ENCODE data around the gene MASP2. TPM values are rescaled to one million over a fixed set of nuclear protein-coding genes. Genes with fewer than 3 reads are reported as not detected.
"Not testable (repeated sequence)": the region's sequence is repeated elsewhere in the genome, so short reads cannot be mapped to it uniquely, and the experiment has no call there.

MASP2 gene
- not detected for total RNA-seq

DNA sequence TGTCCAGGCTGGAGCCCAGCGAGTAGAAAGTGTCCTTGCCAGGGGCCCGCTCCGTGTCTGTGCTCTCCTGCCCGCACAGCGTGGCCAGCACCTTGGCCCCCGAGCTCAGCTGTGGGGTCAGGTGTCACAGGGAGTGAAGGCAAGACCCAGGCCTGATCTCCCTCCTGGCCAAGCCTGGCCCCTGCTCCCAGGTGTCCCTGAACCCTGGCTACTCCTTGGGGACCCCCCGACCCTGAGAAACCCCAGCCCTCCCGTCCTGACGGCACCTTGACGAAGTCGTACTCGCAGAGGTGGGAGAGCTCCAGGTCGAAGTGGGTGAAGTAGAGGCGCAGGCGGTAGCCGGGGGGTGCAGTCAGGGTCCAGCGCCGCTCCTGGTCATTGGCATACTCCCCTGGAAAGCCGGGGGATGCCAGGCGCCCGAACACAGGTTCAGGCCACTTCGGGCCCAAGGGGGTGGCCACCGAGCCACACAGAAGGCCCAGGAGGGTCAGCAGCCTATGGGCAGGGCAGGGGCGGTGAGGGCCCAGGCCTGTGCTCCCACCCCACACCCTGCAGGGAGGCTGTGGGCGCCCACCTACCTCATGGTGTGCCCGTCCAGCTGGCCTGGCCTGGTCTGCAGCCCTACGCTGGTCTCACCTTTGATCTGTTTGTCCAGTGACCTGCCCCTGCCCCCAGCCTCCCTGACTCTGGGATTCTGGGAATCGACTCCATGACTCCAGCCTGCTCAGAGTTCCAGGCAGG, at the start of gene MASP2:
Gene MASP2, minus strand, starts transcription at position 615 of the 741 bp plus-strand sequence. Its CDS starts 32 bp downstream, at position 583.
- ChIA-PET POLR2A (no interaction called here), CTCF (interaction anchor here (3.2 kb wide), 1 partner anchor 10 kb away, joined by 19 read pairs; no protein-coding TSS in a partner anchor)
- DNase-seq, result no peak
- Mint-ChIP-seq H3K4me3 (no peak within 1 kb of the TSS), H3K27me3 (no peaks in the 10 kb centered on the region), H3K36me3 (ENCODE audit: low read depth) (no peaks in the 10 kb centered on the region), H3K27ac (no peak within 1 kb of the TSS), H3K9me3 (no peaks in the 10 kb centered on the region), H3K4me1 (no peaks in the 10 kb centered on the region)

- H3K27ac Mint-ChIP-seq, H3K4me1 Mint-ChIP-seq, DNase-seq, POLR2A ChIA-PET, H3K9me3 Mint-ChIP-seq, H3K4me3 Mint-ChIP-seq, CTCF ChIA-PET, H3K27me3 Mint-ChIP-seq: not testable (repeated sequence)
- peaks cover 58% of the 10 kb centered on the region for H3K36me3 Mint-ChIP-seq (ENCODE audit: low read depth)
These were observed 36.7 kb upstream of the MASP2 start for GRCh38 chr1:11083784-11084183.

DNA sequence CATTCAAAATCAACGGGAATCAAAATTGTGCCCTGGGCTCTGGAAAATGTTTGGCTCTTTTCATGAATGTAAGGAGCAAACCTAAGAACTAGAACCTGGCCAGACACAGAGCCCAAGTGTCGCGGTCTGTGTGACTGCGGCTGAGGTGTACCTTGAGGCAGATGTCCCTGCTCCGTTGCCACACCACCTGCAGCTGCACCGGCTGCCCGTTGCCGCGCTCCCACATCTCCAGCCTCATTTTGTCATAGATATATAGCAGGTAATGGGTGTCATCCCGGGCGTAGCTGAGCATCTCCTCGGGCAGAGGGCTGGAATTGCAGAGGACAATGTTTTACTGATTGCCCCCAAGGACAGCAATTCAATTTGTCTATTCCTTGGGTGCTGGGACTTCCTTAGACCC, 33.9 kb upstream of the MASP2 start:
- Mint-ChIP-seq H3K36me3 (ENCODE audit: low read depth) (peaks cover 57% of the 10 kb centered on the region), H3K4me3 (no peak overlapping the region), H3K9me3 (no peaks in the 10 kb centered on the region), H3K4me1 (no peaks in the 10 kb centered on the region), H3K27me3 (no peaks in the 10 kb centered on the region), H3K27ac (no peak overlapping the region)
- POLR2A ChIA-PET, result no interaction called here
- DNase-seq, result no peak
- CTCF ChIA-PET, result no interaction called here

- Mint-ChIP-seq H3K4me1 (no peaks in the 10 kb centered on the region), H3K4me3 (no peak overlapping the region), H3K27ac (no peak overlapping the region), H3K36me3 (ENCODE audit: low read depth) (peaks cover 49% of the 10 kb centered on the region), H3K9me3 (no peaks in the 10 kb centered on the region), H3K27me3 (no peaks in the 10 kb centered on the region)
- DNase-seq, result no peak
- POLR2A ChIA-PET, result interaction anchor here (0.7 kb wide), 1 partner anchor 8 kb away, joined by 4 read pairs; no protein-coding TSS in a partner anchor
- CTCF ChIA-PET, result interaction anchor here (0.9 to 1.1 kb wide), 5 partner anchors 9 to 41 kb away, joined by 3 to 4 read pairs (median 3); no protein-coding TSS in a partner anchor
These were observed 31.6 kb upstream of the MASP2 start for GRCh38 chr1:11078631-11079030.

DNA sequence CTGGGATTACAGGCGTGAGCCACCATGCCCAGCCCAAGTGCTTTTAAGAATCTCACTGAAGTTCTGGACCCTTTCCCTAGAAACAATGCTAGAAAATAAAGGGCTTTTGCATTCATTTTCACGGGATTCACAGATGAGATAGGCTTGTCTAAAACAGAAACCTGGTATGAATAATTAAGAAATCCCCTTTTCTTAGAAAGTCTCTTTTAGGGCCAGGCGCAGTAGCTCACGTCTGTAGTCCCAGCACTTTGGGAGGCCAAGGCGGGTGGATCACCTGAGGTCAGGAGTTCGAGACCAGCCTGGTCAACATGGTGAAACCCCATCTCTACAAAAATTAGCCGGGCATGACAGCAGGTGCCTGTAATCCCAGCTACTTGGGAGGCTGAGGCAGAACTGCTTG, 26.4 kb upstream of the MASP2 start:
- CTCF ChIA-PET, result interaction anchor here (0.8 to 1.5 kb wide), 3 partner anchors 14 to 215 kb away, joined by 3 to 4 read pairs (median 3); no protein-coding TSS in a partner anchor
- H3K27me3 Mint-ChIP-seq, H3K27ac Mint-ChIP-seq, H3K4me3 Mint-ChIP-seq, H3K4me1 Mint-ChIP-seq, H3K9me3 Mint-ChIP-seq, DNase-seq: not testable (repeated sequence)
- POLR2A ChIA-PET, result interaction anchor here (0.6 to 1.2 kb wide), 2 partner anchors 14 to 610 kb away, joined by 3 read pairs; partner anchors contain the start of gene SRM
- peaks cover 58% of the 10 kb centered on the region for H3K36me3 Mint-ChIP-seq (ENCODE audit: low read depth)

- Mint-ChIP-seq H3K36me3 (ENCODE audit: low read depth) (peaks cover 58% of the 10 kb centered on the region), H3K4me1 (peaks cover 7% of the 10 kb centered on the region), H3K4me3 (no peak overlapping the region), H3K9me3 (no peaks in the 10 kb centered on the region), H3K27ac (no peak overlapping the region), H3K27me3 (no peaks in the 10 kb centered on the region)
- DNase-seq, result no peak
- POLR2A ChIA-PET, result interaction anchor here (1.2 kb wide), 1 partner anchor 13 kb away, joined by 3 read pairs; the partner anchor contains the start of gene SRM
- CTCF ChIA-PET, result interaction anchor here (1.2 to 1.5 kb wide), 2 partner anchors 15 to 35 kb away, joined by 3 read pairs; no protein-coding TSS in a partner anchor
These were observed 25.3 kb upstream of the MASP2 start for GRCh38 chr1:11072216-11072917.

DNA sequence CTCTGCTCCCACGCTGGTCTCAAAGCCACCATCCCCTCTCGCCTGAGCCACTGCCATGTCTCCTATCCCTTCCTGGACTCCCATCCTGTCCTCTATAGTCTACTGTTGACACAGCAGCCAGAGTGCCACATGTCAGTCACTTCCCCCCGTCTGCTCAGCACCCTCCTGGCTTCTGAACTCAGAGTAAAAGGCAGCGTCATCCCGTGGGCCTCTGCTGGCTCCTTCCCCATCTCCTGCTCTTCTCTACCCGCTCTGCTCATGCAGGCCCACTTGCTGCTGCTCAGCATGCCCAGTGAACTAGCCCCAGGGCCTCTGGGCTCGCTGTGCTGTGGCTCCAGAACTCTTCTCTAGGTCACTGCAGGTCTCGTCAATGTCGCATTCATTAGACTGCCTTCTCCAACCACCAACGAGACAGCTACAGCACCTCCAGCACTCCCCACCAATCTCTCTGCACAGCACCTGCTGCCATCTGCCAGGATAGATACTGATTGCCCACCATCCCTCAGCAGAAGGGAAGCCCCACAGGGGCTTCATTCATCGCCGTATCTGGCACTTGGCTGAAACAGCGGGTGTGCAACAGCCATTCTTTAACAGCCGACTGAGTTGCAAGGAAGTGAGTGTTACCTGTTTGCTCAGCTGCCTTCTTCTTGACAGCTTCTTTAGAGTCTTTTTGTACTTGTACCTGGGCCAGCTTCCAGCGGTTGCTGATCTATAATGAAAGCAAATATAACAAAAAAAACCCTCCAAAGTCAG, 24.6 kb upstream of the MASP2 start:
- Mint-ChIP-seq H3K4me3 (no peak overlapping the region), H3K27ac (peak overlapping the region; percentile 54), H3K4me1 (peaks cover 7% of the 10 kb centered on the region), H3K9me3 (no peaks in the 10 kb centered on the region), H3K36me3 (ENCODE audit: low read depth) (peaks cover 60% of the 10 kb centered on the region), H3K27me3 (no peaks in the 10 kb centered on the region)
- no peak for DNase-seq
- ChIA-PET POLR2A (no interaction called here), CTCF (interaction anchor here (1.5 kb wide), 2 partner anchors 10 to 16 kb away, joined by 3 read pairs; no protein-coding TSS in a partner anchor)

DNA sequence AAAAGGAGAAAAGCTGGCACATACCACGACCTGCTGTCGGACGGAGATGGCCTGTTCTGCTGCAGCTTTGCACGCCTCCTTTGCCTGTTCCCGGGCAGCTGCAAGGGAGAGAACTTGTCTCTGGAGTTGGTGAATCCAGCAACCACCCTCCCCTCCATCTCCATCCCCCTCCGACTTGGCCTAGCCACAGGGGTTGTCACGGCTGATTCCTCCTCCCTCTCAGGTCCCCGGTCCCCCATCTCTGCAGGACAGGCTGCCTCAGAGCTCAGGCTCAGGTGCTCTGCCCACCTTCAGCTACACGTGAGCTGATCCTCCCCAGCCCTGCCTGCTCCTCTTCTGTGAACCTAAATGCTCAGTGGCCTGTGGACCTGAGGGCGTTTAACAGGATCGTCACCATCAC, 23.8 kb upstream of the MASP2 start:
- peaks cover 61% of the 10 kb centered on the region for H3K36me3 Mint-ChIP-seq (ENCODE audit: low read depth)
- no peak overlapping the region for H3K27ac Mint-ChIP-seq
- H3K9me3 Mint-ChIP-seq, result no peaks in the 10 kb centered on the region
- H3K4me1 Mint-ChIP-seq, result peaks cover 7% of the 10 kb centered on the region
- ChIA-PET CTCF (interaction anchor here (1.0 to 2.2 kb wide), 3 partner anchors 9 to 17 kb away, joined by 3 to 7 read pairs (median 5); partner anchors contain the start of gene SRM), POLR2A (interaction anchor here (0.6 kb wide), 3 partner anchors 8 to 13 kb away, joined by 3 to 4 read pairs (median 3); no protein-coding TSS in a partner anchor)
- H3K4me3 Mint-ChIP-seq, result no peak overlapping the region
- H3K27me3 Mint-ChIP-seq, result no peaks in the 10 kb centered on the region
- DNase-seq, result no peak

DNA sequence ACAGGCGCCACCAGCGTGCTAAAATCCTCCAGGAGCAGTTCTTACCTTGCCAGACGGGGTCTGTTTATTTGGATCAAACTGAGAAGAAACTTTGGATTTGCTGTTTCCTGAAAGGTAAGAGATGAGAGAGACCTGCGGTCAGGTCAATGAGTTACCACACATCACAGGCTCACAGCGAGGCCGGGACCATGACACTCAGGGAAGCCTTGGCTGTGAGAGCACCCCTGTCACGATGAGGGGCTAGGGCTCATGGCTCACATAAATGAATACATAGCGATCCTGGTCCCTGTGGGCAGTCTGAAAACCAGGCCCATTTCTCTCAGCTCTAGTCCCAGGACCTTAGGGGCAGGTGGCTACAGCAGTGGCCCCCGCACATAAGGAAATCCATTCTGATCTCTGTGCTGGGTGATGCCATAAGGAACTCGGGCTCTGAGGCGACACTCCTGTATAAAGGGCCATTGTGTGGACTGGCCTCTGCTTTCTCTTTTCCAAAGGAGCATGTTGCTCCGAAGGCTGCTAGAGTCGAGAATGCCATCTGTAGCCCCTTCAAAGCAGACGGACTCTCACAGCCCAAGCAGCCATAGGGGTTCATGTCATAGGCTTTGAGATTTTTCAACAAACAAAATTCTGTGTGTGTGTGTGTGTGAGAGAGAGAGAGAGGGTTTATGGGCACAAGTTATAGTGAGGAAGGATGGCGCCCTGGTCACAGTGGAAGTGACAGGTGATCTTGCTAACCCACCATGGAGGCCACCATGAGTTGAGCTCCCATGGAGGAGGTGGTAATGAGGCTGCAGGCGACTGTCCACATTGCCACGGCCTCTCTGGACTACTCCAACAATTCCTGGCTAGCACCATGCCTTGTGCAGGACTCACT, 21.8 kb upstream of the MASP2 start:
- DNase-seq, result no peak

DNA sequence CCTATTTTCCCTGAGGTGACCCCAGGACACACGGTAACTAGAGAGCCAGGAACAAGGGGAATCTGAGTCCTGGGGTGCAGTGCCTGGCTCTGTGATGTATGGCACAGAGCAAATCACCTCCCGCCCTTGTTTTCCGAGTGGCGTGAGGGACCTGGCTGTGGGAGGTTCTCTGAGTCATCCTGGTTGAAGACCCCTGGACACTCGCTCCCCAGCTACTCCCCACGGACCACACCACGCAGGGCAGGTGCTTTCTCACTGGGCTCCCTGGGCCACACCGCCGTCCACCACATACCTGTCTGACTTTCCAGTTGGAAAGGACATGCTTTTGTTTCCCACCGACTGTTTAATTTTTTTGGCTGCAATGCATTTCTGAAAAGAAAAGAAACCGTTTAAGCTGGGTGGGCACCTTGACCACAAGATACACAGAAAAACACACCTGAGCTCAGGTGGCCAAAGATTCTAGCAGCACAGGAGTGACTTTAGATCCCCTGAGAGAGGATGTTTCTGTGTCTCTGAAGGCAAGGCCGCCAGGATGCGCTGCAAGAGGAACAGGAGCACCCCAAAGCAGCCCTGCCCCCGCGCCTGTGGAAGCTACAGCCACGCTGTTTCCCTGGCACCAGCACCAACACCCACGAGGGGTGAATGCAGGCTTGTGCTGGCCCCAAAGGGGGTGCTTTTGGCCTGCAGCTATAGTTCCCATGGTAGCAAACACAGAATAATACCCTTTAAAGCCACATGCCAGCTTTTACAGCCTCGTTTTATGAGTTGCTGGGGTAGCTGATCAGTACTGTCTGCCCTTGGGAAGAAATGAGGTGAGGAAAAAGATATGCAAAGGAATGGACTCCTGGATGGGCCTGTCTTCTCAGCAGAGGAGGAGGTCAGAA, 20.9 kb upstream of the MASP2 start:
- DNase-seq, result no peak

More for the DNA sequence above, 21.8 kb upstream of the MASP2 start:
- H3K36me3 Mint-ChIP-seq (ENCODE audit: low read depth), result peaks cover 66% of the 10 kb centered on the region
- H3K4me1 Mint-ChIP-seq, result peaks cover 7% of the 10 kb centered on the region
- H3K27ac Mint-ChIP-seq, result no peak overlapping the region
- POLR2A ChIA-PET, result no interaction called here
- H3K27me3 Mint-ChIP-seq, result no peaks in the 10 kb centered on the region
- CTCF ChIA-PET, result interaction anchor here (0.6 to 2.2 kb wide), 2 partner anchors 8 to 53 kb away, joined by 3 to 7 read pairs; partner anchors contain the start of gene SRM
- no peaks in the 10 kb centered on the region for H3K9me3 Mint-ChIP-seq
- no peak overlapping the region for H3K4me3 Mint-ChIP-seq

DNA sequence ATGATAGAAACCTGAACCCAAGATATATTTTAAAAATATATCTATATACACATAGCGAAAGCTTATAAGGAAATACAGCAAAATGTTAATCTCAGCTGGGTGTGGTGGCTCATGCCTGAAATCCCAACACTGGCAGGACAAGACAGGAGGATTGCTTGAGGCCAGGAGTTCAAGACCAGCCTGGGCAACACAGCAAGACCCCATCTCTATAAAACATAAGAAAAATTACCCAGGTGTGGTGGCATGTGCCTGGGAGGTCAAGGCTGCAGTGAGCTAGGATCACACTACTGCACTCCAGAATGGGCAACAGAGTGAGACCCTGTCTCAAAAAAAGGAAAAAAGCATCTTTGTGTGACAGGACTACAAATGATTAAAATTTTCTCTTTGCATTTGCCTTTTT, 18.8 kb upstream of the MASP2 start:
- DNase-seq, result no peak
- no peak overlapping the region for H3K27ac Mint-ChIP-seq
- peaks cover 56% of the 10 kb centered on the region for H3K36me3 Mint-ChIP-seq (ENCODE audit: low read depth)
- no peaks in the 10 kb centered on the region for H3K27me3 Mint-ChIP-seq
- ChIA-PET CTCF (no interaction called here), POLR2A (no interaction called here)
- peaks cover 33% of the 10 kb centered on the region for H3K4me1 Mint-ChIP-seq
- no peaks in the 10 kb centered on the region for H3K9me3 Mint-ChIP-seq
- H3K4me3 Mint-ChIP-seq, result no peak overlapping the region

More for the DNA sequence above, 20.9 kb upstream of the MASP2 start:
- no peak overlapping the region for H3K4me3 Mint-ChIP-seq
- no peaks in the 10 kb centered on the region for H3K27me3 Mint-ChIP-seq
- H3K36me3 Mint-ChIP-seq (ENCODE audit: low read depth), result peaks cover 72% of the 10 kb centered on the region
- H3K27ac Mint-ChIP-seq, result no peak overlapping the region
- peaks cover 13% of the 10 kb centered on the region for H3K4me1 Mint-ChIP-seq
- ChIA-PET CTCF (interaction anchor here (0.6 kb wide), 1 partner anchor 54 kb away, joined by 3 read pairs; no protein-coding TSS in a partner anchor), POLR2A (no interaction called here)
- no peaks in the 10 kb centered on the region for H3K9me3 Mint-ChIP-seq
